ENCODE results near the gene ANKRD65. TPM values are rescaled to one million over a fixed set of nuclear protein-coding genes. Genes with fewer than 3 reads are reported as not detected.
"Not testable (repeated sequence)": the region's sequence is repeated elsewhere in the genome, so short reads cannot be mapped to it uniquely, and the experiment has no call there.

The ANKRD65 gene
- total RNA-seq, 1 experiment from 2014 or later = not detected

DNA sequence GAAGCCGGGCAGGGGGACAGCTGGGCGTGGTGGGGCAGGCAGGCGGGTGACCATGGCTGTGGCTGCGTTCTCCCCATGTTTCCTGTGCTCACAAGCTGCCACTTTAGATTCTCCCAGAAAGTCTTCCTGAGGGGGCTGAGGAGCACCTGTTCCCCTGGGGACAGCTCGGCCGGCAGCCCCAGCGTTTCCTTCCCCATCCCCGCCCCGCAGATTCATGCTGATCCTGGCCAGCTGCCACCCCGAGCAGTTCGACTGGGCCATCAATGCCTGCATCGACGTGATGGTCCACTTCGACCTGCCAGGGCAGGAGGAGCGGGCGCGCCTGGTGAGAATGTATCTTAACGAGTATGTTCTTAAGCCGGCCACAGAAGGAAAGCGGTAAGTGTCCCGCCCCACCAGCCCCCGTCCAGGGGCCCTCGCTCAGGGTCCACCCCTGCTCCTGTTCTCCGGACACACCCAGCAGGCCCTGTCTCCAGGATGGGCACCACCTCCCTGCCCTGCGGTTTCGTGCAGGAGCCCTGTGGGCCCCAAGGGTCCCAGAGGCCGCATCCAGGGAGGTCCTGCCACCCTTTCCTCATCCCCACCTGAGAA, 39.6 kb upstream of the ANKRD65 start (continued):
- TF ChIP-seq, protein P1, sequence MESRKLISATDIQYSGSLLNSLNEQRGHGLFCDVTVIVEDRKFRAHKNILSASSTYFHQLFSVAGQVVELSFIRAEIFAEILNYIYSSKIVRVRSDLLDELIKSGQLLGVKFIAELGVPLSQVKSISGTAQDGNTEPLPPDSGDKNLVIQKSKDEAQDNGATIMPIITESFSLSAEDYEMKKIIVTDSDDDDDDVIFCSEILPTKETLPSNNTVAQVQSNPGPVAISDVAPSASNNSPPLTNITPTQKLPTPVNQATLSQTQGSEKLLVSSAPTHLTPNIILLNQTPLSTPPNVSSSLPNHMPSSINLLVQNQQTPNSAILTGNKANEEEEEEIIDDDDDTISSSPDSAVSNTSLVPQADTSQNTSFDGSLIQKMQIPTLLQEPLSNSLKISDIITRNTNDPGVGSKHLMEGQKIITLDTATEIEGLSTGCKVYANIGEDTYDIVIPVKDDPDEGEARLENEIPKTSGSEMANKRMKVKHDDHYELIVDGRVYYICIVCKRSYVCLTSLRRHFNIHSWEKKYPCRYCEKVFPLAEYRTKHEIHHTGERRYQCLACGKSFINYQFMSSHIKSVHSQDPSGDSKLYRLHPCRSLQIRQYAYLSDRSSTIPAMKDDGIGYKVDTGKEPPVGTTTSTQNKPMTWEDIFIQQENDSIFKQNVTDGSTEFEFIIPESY (IDR thresholded peaks at IDR 0.05; ENCODE audit: extremely low read depth, insufficient replicate concordance, low read length) = no peak
- TF ChIP-seq SIN3A (IDR thresholded peaks at IDR 0.05; ENCODE audit: low read depth) (no peak), CBX3 (IDR thresholded peaks at IDR 0.05; ENCODE audit: low read depth) (no peak), JUND (IDR thresholded peaks at IDR 0.05) (no peak)

DNA sequence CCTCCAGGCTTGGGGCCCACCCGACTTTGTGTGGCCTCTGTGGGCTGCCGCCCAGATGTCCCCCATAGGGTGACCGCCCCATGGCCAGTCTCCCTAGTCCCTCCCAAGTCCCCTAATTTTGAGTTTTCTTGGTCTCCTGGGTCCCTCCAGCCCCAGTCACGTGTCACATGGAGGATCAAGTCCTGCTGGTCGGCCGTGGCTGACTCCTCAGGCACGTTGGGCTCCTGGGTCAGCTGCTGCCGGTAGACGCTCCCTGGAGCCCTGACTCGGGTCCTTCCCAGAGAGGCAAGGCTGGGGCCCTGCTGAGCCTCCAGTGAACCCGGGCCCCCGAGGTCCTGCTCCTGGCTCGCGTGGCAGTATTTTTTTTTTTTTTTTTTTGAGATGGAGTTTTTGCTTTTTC, 38.6 kb upstream of the ANKRD65 start:
- POLR2A ChIA-PET; H3K4me1 ChIP-seq (ENCODE audit: control insufficient read depth in 1 of 2, insufficient read depth in 2 of 2, low read length in 2 of 2); H3K9me2 ChIP-seq (ENCODE audit: insufficient read depth); RAD21 ChIA-PET (ENCODE audit: low non-redundant PET in 1 of 2, low total read pairs in 2 of 2, uncharacterized antibody in 2 of 2, unreplicated experiment in 2 of 2); H3K36me3 ChIP-seq (ENCODE audit: control insufficient read depth in 1 of 2, insufficient read depth in 2 of 2, low read length in 2 of 2); H3K4me2 ChIP-seq (ENCODE audit: low read length); DNase-seq (ENCODE audit: low read depth, low spot score); H4K20me1 ChIP-seq (ENCODE audit: insufficient read depth); BruUV-seq (replicated peaks); H3K9ac ChIP-seq (ENCODE audit: low read length); H2AFZ ChIP-seq (ENCODE audit: low read depth, low read length, poor library complexity, severe bottlenecking); H3K27me3 ChIP-seq (ENCODE audit: insufficient read depth, low read length); intact Hi-C loops (cut with micrococcal nuclease); H3K27ac ChIP-seq (ENCODE audit: low read depth, low read length); CTCF ChIA-PET; H3K9me3 ChIP-seq (ENCODE audit: control insufficient read depth in 1 of 2, insufficient read depth in 1 of 2, low read depth in 1 of 2, low read length in 2 of 2); H3K79me2 ChIP-seq (ENCODE audit: insufficient read depth, low read length); H3K4me3 ChIP-seq (replicated peaks in 1 of 2; ENCODE audit: low read depth in 1 of 2, low read length in 2 of 2); ATAC-seq: not testable (repeated sequence)

DNA sequence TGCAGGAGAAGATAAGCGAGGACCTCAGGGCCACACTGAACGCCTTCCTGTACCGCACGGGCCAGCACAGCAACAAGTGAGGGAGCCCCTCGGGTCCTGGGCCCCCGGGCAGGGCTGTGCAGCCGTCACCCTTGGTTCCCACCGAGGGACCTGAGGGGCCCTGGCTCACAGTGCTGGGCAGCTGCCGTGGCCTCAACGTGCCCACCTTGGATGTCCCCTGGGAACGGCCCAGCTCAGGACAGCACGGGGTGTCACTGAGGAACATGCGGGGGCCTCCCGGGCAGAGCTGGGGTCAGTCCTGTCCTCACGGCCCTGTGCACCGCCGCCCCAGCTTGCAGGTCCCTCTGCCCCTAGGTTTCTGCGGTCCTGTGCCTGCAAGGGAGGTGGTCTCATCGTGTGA, 38.1 kb upstream of the ANKRD65 start:
- H2AFZ ChIP-seq (ENCODE audit: low read depth, low read length, poor library complexity, severe bottlenecking); CTCF ChIA-PET; H3K9me2 ChIP-seq (ENCODE audit: insufficient read depth); H3K36me3 ChIP-seq (ENCODE audit: control insufficient read depth in 1 of 2, insufficient read depth in 2 of 2, low read length in 2 of 2); H3K27ac ChIP-seq (ENCODE audit: low read depth, low read length); intact Hi-C loops (cut with micrococcal nuclease); RAD21 ChIA-PET (ENCODE audit: low non-redundant PET in 1 of 2, low total read pairs in 2 of 2, uncharacterized antibody in 2 of 2, unreplicated experiment in 2 of 2); H3K9ac ChIP-seq (ENCODE audit: low read length); H3K4me1 ChIP-seq (ENCODE audit: control insufficient read depth in 1 of 2, insufficient read depth in 2 of 2, low read length in 2 of 2); H4K20me1 ChIP-seq (ENCODE audit: insufficient read depth); H3K9me3 ChIP-seq (ENCODE audit: control insufficient read depth in 1 of 2, insufficient read depth in 1 of 2, low read depth in 1 of 2, low read length in 2 of 2); POLR2A ChIA-PET; DNase-seq (ENCODE audit: low read depth, low spot score); H3K4me3 ChIP-seq (replicated peaks in 1 of 2; ENCODE audit: low read depth in 1 of 2, low read length in 2 of 2); H3K79me2 ChIP-seq (ENCODE audit: insufficient read depth, low read length); ATAC-seq; H3K27me3 ChIP-seq (ENCODE audit: insufficient read depth, low read length); H3K4me2 ChIP-seq (ENCODE audit: low read length); BruUV-seq (replicated peaks): not testable (repeated sequence)

DNA sequence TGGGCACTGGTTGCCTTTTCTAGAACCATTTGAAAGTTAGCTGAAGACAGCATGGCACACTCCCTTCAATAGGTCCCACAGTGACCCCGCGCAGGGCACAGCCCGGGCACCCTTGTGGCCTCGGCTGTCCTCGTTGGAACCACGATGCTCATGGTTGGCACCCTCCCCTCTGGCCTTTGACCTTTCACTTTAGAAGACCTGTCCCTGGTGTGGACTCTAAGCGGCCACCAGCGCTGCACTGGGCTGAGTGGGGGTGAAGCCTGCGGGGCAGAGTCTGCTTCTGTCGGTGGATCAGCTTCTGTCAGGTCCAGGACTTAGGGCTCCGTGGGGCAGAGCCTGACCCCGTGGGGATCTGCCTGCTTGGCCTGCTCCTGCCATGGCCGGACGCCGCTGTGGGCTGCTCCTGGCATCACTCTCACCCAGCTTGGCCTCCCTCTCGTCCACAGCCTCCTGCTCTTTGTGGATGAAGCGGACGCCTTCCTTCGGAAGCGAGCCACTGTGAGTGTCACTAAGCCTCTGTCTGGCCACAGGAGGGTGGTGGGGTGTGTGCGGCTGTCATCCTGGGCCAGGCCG, 35.7 kb upstream of the ANKRD65 start:
- H3K9me2 ChIP-seq (ENCODE audit: insufficient read depth); intact Hi-C loops (cut with micrococcal nuclease); H3K9ac ChIP-seq (ENCODE audit: low read length); H3K4me1 ChIP-seq (ENCODE audit: control insufficient read depth in 1 of 2, insufficient read depth in 2 of 2, low read length in 2 of 2); H3K4me2 ChIP-seq (ENCODE audit: low read length); CTCF ChIA-PET; H3K27me3 ChIP-seq (ENCODE audit: insufficient read depth, low read length); POLR2A ChIA-PET; RAD21 ChIA-PET (ENCODE audit: low non-redundant PET in 1 of 2, low total read pairs in 2 of 2, uncharacterized antibody in 2 of 2, unreplicated experiment in 2 of 2); H2AFZ ChIP-seq (ENCODE audit: low read depth, low read length, poor library complexity, severe bottlenecking); H3K36me3 ChIP-seq (ENCODE audit: control insufficient read depth in 1 of 2, insufficient read depth in 2 of 2, low read length in 2 of 2); DNase-seq (ENCODE audit: low read depth, low spot score); H3K79me2 ChIP-seq (ENCODE audit: insufficient read depth, low read length); H3K4me3 ChIP-seq (replicated peaks in 1 of 2; ENCODE audit: low read depth in 1 of 2, low read length in 2 of 2); BruUV-seq (replicated peaks); H4K20me1 ChIP-seq (ENCODE audit: insufficient read depth); H3K9me3 ChIP-seq (ENCODE audit: control insufficient read depth in 1 of 2, insufficient read depth in 1 of 2, low read depth in 1 of 2, low read length in 2 of 2); ATAC-seq; H3K27ac ChIP-seq (ENCODE audit: low read depth, low read length): not testable (repeated sequence)
